IPS-NIHi7 (cell line): ENCODE results near the gene KRT71.
"Not testable (repeated sequence)": the region's sequence is repeated elsewhere in the genome, so short reads cannot be mapped to it uniquely, and the experiment has no call there.

ENCODE experiments used
- DNase-seq: peaks from one replicate; pipeline ENCODE4 v3.0.0; 2012; ENCODE audit warnings: mixed read lengths; ENCODE audit errors: extremely low spot score

The KRT71 gene

GRCh38 chr12:52521568-52522266 is 31.2 kb downstream of the KRT71 start:
- peak; percentile 28 for DNase-seq

GRCh38 chr12:52521175-52521567 is 31.8 kb downstream of the KRT71 start:
- no peak for DNase-seq

DNA sequence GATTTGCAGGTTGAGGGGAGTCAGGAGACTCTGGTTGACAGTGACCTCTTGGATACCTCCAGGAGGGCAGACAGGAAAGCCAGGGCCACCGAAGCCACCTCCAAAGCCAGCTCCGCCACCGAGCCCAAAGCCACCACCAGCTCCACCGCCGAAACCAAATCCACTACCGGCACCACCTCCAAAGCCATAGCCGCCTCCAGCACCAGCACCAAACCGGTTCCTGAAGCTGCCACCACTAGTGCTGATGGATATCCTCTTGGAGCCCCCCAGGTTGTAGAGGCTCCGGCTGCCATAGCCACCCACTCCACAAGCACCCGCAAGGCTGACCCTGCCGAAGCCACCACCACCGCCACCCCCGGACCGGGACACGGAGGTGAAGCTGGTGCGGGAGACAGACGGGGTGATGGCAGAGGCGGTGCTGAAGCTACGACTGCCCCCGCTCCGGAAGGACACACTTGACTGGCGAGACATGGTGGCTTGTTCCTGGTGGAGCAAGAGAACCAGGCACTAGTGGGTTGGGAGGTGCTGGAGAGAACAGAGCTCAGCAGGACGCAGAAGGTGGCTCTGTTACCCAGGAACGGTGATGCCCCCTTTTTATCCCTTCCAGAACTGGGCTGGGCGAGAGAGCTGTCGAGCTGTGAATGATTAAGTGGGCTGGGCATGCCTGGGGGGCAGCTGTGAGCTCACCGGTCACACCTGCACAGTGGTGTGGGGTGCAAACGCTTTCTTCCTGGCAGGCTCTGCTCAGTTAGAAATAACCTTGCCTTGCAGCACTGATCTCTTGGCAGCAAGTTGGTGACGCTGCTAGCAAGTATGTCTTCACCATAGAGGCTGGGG is 32.9 kb downstream of the KRT71 start, which contains the start of gene KRT5:
Gene KRT5, minus strand, starts transcription at position 569 of the 837 bp plus-strand sequence. Its CDS starts 98 bp downstream, at position 471.
- no peak for DNase-seq

DNA sequence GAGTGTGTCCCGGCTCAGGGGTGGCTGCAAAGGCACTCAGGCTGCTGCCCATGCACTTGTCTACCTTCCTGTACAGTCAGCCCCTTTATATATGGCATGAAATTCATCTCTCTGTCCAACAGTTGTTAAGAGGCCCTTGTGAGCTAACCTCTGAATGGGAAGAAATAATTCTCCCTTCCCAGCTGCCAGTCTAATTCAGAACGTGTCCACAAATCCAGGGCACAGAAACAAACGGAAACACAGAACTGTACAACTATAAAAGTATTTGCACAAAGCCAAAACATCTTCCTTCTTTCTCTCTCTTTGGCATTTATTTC is 33.6 kb downstream of the KRT71 start:
- DNase-seq, result no peak

DNA sequence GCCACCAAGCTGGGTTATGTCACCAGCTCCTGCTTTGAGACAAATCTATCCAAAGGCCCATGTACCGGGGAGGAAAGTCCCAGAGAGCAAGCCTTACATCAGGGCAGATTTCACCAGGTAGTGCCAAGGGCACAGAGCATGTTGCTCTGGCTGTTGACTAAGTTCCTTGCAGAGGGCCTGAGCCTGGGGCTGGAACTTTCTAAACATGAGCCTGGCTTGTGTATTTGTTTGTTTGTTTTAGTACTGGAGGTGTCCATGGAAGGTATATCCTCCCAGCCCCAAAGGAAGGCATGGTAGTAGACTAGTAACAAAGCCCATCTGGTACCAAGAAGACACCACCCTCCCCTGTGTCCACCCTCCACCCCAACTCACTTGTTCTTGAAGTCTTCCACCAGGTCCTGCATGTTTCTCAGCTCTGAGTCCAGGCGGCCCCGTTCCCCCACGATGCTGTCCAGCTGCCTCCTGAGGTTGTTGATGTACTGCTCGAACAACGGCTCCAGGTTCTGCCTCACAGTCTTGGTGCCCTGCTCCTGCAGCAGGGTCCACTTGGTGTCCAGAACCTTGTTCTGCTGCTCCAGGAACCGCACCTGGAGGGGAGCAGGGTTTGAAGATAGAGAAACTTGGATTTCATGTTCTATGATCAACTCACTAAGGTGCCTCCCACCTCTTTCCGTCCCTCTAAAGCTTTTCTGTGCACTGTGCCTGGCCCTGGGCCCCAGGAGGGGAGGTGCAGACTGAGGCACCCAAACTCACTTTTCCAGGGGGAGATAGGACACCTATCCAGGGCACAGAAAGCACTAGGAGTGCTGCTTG is 34.2 kb downstream of the KRT71 start:
- DNase-seq, result no peak

GRCh38 chr12:52517888-52518287 is 35.1 kb downstream of the KRT71 start:
- no peak for DNase-seq

DNA sequence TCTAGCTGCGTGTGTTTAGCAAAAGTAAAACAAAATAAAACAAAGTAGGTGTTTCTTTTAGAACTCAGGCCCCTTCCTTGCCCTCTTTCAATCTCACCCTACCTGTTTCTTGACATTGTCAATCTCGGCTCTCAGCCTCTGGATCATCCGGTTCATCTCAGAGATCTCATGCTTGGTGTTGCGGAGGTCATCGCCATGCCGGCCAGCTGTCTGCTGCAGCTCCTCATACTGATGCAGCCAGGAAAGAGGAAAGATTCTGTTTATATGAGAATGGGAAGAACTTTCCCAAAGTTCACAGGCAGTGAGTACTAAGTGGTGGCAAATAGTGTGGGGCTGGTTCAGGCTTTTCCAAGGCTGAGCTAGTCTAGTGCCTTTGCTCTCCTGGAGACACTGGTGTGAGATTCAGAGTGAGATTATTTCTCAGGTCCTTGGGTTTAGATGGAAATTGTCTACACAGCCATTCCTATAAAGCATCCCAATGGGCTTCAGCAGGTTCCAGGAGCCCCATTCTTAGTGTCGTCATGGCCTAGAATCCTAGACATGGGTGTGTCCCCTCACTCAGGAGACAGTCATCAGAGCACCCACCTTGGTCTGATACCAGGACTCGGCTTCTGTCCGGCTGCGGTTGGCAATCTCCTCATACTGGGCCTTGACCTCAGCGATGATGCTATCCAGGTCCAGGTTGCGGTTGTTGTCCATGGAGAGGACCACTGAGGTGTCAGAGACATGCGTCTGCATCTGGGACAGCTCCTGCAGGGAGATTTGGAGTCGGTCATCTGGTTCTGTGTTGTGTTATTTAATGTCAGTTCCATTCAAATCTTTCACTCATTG is 35.7 kb downstream of the KRT71 start:
- no peak for DNase-seq

- DNase-seq, result no peak
Observed at GRCh38 chr12:52515927-52516831, 36.8 kb downstream of the KRT71 start.

GRCh38 chr12:52515319-52515646 is 37.7 kb downstream of the KRT71 start:
- DNase-seq, result no peak

- DNase-seq, result no peak
Observed at GRCh38 chr12:52514471-52515318, 38.2 kb downstream of the KRT71 start.

- DNase-seq, result no peak
Observed at GRCh38 chr12:52513736-52514135, 39.2 kb downstream of the KRT71 start.

DNA sequence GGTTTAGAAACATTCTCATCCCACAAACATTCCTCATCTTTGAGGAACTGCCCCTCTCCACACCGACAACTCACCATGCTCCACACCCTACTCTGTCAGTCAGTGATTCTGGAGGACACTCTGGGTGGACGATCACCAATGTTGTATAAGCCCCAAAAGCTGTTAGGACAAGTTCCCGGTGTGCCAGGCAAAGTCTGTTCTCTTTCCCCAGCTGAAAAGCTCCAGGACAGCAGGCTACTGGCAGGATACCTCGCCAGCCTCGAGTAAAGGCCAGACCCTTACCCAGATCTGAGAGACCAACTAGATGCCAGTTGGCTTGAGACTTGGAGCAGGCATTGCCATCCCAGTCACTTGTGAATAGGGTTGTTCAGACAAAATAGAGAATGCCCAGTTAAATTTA is 44.7 kb downstream of the KRT71 start:
- DNase-seq, result no peak

DNA sequence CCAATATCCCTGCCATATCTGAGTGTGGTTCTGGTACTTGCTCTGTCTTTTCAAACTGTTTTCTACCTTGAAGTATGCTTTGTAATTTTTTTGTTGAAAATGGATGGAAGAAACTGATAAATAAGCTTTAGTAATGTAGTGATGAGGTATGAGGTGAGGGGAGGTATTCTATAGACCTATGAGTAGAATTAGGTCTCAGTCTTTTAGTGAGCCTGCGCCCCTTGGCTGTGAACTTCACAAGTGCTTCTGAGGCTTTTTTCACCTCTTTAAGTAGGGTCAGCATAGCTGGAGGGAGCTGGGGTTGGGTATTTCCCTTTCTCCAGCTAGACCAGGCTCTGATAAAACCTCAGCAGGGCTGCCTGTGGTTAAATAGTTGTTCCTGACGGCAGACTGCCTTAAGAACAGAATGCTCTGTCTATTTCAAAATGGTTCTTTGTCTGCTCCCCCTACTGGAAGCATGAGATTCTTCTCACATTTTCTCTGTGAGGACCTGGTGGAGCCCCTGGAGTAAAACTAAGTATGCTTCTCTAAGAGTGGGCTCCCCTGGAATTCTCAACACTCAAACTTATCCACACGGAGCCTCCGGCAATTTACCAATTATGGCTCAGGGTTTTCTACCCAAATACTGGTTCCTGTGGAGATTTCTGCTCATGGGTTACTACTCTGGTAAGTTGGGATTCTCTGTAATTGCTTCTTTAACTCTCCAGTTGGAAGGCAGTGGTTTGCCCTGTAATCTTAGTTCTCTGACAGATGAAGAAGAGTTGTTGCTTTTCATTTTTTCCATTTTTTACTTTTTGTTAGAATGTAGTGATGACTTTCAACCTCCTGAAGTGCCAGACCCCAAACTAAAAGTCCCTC is 45.9 kb downstream of the KRT71 start:
- peak; percentile 82 for DNase-seq

- no peak for DNase-seq
Observed at GRCh38 chr12:52502877-52503276, 50.1 kb downstream of the KRT71 start.

GRCh38 chr12:52501490-52501889 is 51.5 kb downstream of the KRT71 start:
- no peak for DNase-seq

GRCh38 chr12:52500574-52500973 is 52.4 kb downstream of the KRT71 start:
- not testable (repeated sequence) for DNase-seq

DNA sequence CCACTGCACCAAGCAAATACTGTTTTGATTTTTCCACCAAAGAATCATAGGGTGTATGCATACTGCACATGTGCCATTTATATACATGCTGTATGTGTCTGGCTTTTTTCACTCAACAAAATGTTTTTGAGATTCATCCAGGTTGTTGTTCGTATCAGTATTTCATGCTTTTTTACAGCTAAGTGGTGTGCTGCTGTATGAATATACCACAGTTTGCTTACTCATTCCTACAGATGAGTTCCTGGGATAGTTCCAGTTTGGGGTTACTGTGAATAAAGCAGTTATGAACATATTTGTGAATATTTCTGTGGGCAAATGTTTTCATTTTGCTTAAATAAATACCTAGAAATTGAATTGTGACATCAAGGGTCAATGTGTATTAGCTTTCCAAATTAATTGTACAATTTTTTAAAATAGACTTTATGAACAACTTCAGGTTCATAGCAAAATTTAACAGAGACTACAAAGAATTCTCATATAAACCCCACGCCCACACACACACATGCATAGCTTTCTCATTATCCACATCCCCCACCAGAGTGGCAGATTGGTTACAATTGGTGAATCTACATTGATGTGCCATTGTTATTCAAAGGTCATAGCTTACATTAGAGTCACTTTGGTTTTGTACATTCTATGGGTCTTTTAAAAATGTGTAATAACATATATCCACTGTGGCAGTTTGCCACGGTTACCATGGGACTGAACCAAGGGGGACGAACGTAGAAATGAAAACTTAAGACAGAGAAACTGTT is 53.0 kb downstream of the KRT71 start:
- DNase-seq, result no peak

- DNase-seq, result no peak
Observed at GRCh38 chr12:52498946-52499345, 54.0 kb downstream of the KRT71 start.
